ENCODE results near the gene EPX. TPM values are rescaled to one million over a fixed set of nuclear protein-coding genes. Genes with fewer than 3 reads are reported as not detected.
"Not testable (repeated sequence)": the region's sequence is repeated elsewhere in the genome, so short reads cannot be mapped to it uniquely, and the experiment has no call there.

The EPX gene
- total RNA-seq (under 1 TPM in 1 of 5 donors, not detected in 4; 0.18 TPM), polyA plus RNA-seq (not detected)
- long read RNA-seq, donor 1 = 0 reads
- long read RNA-seq, donor 2 = 0 reads
- long read RNA-seq, donor 3 = 0 reads
- long read RNA-seq, donor 4 = 0 reads
- long read RNA-seq, donor 5 = 0 reads
- long read RNA-seq, donor 6 = 0 reads
- long read RNA-seq, donor 7 = 0 reads
- long read RNA-seq, donor 8 = 0 reads
- long read RNA-seq, donor 9 = 0 reads
- long read RNA-seq, donor 10 = 0 reads

GRCh38 chr17:58192612-58193011, at the start of gene EPX:
Gene EPX (plus strand): TSS chr17:58192726. CDS start chr17:58192847, 121 bp downstream.
- no peak for TF ChIP-seq POLR2A (IDR thresholded peaks at IDR 0.05)
- TF ChIP-seq POLR2AphosphoS5 (IDR thresholded peaks at IDR 0.05) = no peak
- no peak for TF ChIP-seq CTCF (IDR thresholded peaks at IDR 0.05)
- no peak for TF ChIP-seq EP300 (IDR thresholded peaks at IDR 0.05)
- no peaks in the 10 kb centered on the region for H3K9me3 ChIP-seq
- no peak for DNase-seq
- H3K27me3 ChIP-seq = peaks cover 0 to 76% (median 5%) of the 10 kb centered on the region in 3 donors
- H3K4me1 ChIP-seq = no peaks in the 10 kb centered on the region
- intact Hi-C loops (cut with DNase I; ENCODE audit: low total_unique reads) = no loop called here
- no peaks in the 10 kb centered on the region for H3K36me3 ChIP-seq
- no peak within 1 kb of the TSS for H3K27ac ChIP-seq
- WGBS, 5 donors = 23 to 50% (median 34%) methylated on average over 4 to 6 of the region's 6 CpGs
- H3K4me3 ChIP-seq = no peak within 1 kb of the TSS

- H3K4me1 ChIP-seq; DNase-seq; H3K27ac ChIP-seq; intact Hi-C loops (cut with DNase I; ENCODE audit: low total_unique reads); H3K4me3 ChIP-seq; H3K36me3 ChIP-seq: not testable (repeated sequence)
- H3K9me3 ChIP-seq = peaks cover 0 to 38% (median 31%) of the 10 kb centered on the region in 4 donors
- 74 to 89% (median 86%) methylated on average over 2 to 4 of the region's 4 CpGs for WGBS, 5 donors
- H3K27me3 ChIP-seq = peaks cover 0 to 16% (median 0%) of the 10 kb centered on the region in 3 donors
These were observed 49.2 kb upstream of the EPX start for GRCh38 chr17:58143335-58143734.

GRCh38 chr17:58144801-58145200, 47.7 kb upstream of the EPX start:
- Histone ChIP-seq H3K4me3 (no peak overlapping the region), H3K9me3 (peaks cover 0 to 38% (median 31%) of the 10 kb centered on the region in 4 donors), H3K36me3 (no peaks in the 10 kb centered on the region), H3K27me3 (peaks cover 0 to 21% (median 0%) of the 10 kb centered on the region in 3 donors), H3K4me1 (no peaks in the 10 kb centered on the region), H3K27ac (no peak overlapping the region)
- intact Hi-C loops (cut with DNase I; ENCODE audit: low total_unique reads) = no loop called here
- DNase-seq = no peak
- WGBS, 5 donors = 82 to 92% (median 85%) methylated on average over 1 of the region's 1 CpG
- TF ChIP-seq POLR2A (IDR thresholded peaks at IDR 0.05) (no peak), CTCF (IDR thresholded peaks at IDR 0.05) (no peak), POLR2AphosphoS5 (IDR thresholded peaks at IDR 0.05) (no peak), EP300 (IDR thresholded peaks at IDR 0.05) (no peak)

GRCh38 chr17:58147930-58148434, 44.5 kb upstream of the EPX start, which contains the start of gene OR4D1:
Gene OR4D1 (plus strand): TSS chr17:58148384. CDS start chr17:58155154, 6,770 bp downstream.
- intact Hi-C loops (cut with DNase I; ENCODE audit: low total_unique reads) = no loop called here
- 50 to 75% (median 63%) methylated on average over 1 of the region's 1 CpG for WGBS, 5 donors

GRCh38 chr17:58148609-58149008, 43.9 kb upstream of the EPX start:
- 78 to 92% (median 83%) methylated on average over 3 of the region's 3 CpGs for WGBS, 5 donors
- peaks cover 0 to 36% (median 30%) of the 10 kb centered on the region in 4 donors for H3K9me3 ChIP-seq
- H3K27me3 ChIP-seq = peaks cover 0 to 31% (median 0%) of the 10 kb centered on the region in 3 donors
- no peak for DNase-seq
- no peak overlapping the region for H3K27ac ChIP-seq
- TF ChIP-seq EP300 (IDR thresholded peaks at IDR 0.05) (no peak), POLR2A (IDR thresholded peaks at IDR 0.05) (no peak), CTCF (IDR thresholded peaks at IDR 0.05) (no peak), POLR2AphosphoS5 (IDR thresholded peaks at IDR 0.05) (no peak)
- H3K36me3 ChIP-seq = no peaks in the 10 kb centered on the region
- intact Hi-C loops (cut with DNase I; ENCODE audit: low total_unique reads) = no loop called here
- no peaks in the 10 kb centered on the region for H3K4me1 ChIP-seq
- H3K4me3 ChIP-seq = no peak overlapping the region

More at GRCh38 chr17:58147930-58148434, 44.5 kb upstream of the EPX start, which contains the start of gene OR4D1:
- H3K27ac ChIP-seq = no peak within 1 kb of the TSS
- no peak within 1 kb of the TSS for H3K4me3 ChIP-seq
- no peak for TF ChIP-seq POLR2AphosphoS5 (IDR thresholded peaks at IDR 0.05)
- H3K9me3 ChIP-seq = peaks cover 0 to 38% (median 31%) of the 10 kb centered on the region in 4 donors
- H3K27me3 ChIP-seq = peaks cover 0 to 31% (median 0%) of the 10 kb centered on the region in 3 donors
- H3K36me3 ChIP-seq = no peaks in the 10 kb centered on the region
- no peak for DNase-seq
- no peaks in the 10 kb centered on the region for H3K4me1 ChIP-seq
